HL-60 (cell line): ENCODE data around the gene FIBP.
A peak's percentile ranks its signal among the peaks of the same experiment; 100 is the strongest.

Source experiments
- DNase-seq, 2 experiments: peaks; one replicate each; pipeline ENCODE4 v3.0.0-alpha.2; 2010 to 2020; ENCODE audit warnings: low read depth in 1 of 2, low spot score in 1 of 2
- H3K27ac ChIP-seq: fragments of 250-450 bp; sonication (Bioruptor Pico); replicated peaks from 2 replicates; pipeline ENCODE4 v1.5.1; 2020; ENCODE audit warnings: mild to moderate bottlenecking, moderate library complexity
- H3K27me3 ChIP-seq: fragments of 250-450 bp; sonication (Bioruptor Pico); 2 replicates; pipeline ENCODE4 v1.5.1; 2021; ENCODE audit warnings: mild to moderate bottlenecking, moderate library complexity; ENCODE audit not compliant: insufficient read depth, poor library complexity, severe bottlenecking
- H3K4me3 ChIP-seq: replicated peaks from 2 replicates; pipeline ENCODE4 v1.5.1; 2011; ENCODE audit warnings: mild to moderate bottlenecking, control low read depth, low read length; ENCODE audit not compliant: insufficient read depth
- CTCF ChIP-seq: IDR thresholded peaks from one replicate; pipeline ENCODE4 v1.5.1; 2011; ENCODE audit warnings: low read length, control low read depth, inconsistent platforms; ENCODE audit not compliant: insufficient read depth
- GABPA ChIP-seq: IDR thresholded peaks from 2 replicates; pipeline ENCODE4 v1.6.1; 2012; ENCODE audit warnings: low read depth
- POLR2AphosphoS5 ChIP-seq: IDR thresholded peaks from 2 replicates; pipeline ENCODE4 v1.6.1; 2012; ENCODE audit warnings: low read depth
- REST ChIP-seq: IDR thresholded peaks from 2 replicates; pipeline ENCODE4 v1.6.1; 2012; ENCODE audit warnings: low read depth; ENCODE audit not compliant: insufficient replicate concordance
- SPI1 ChIP-seq: IDR thresholded peaks from 2 replicates; pipeline ENCODE4 v1.6.1; 2012; ENCODE audit warnings: low read depth, mild to moderate bottlenecking, borderline replicate concordance

The FIBP gene

GRCh38 chr11:65863889-65864705, 24.2 kb downstream of the FIBP start:
- Histone ChIP-seq H3K27me3 (no peaks in the 10 kb centered on the region), H3K4me3 (no peak overlapping the region), H3K27ac (no peak overlapping the region)
- no peak for DNase-seq
- TF ChIP-seq POLR2AphosphoS5 = no peak
- TF ChIP-seq GABPA = no peak
- TF ChIP-seq CTCF = no peak
- TF ChIP-seq SPI1 = no peak
- no peak for TF ChIP-seq REST

GRCh38 chr11:65862941-65863888, 25.1 kb downstream of the FIBP start:
- Histone ChIP-seq H3K4me3 (no peak overlapping the region), H3K27ac (no peak overlapping the region), H3K27me3 (no peaks in the 10 kb centered on the region)
- no peak for TF ChIP-seq CTCF
- DNase-seq = no peak

- Histone ChIP-seq H3K27ac (no peak overlapping the region), H3K27me3 (no peaks in the 10 kb centered on the region), H3K4me3 (no peak overlapping the region)
- TF ChIP-seq SPI1 = no peak
- no peak for TF ChIP-seq POLR2AphosphoS5
- no peak for DNase-seq
These were observed 26.0 kb downstream of the FIBP start for GRCh38 chr11:65862191-65862735.

GRCh38 chr11:65861533-65862183, 26.6 kb downstream of the FIBP start:
- no peak for DNase-seq
- Histone ChIP-seq H3K27ac (peak overlapping the region; percentile 94), H3K27me3 (no peaks in the 10 kb centered on the region), H3K4me3 (peak overlapping the region; percentile 91)
- no peak for TF ChIP-seq CTCF
